OCI-LY3 (cell line): ENCODE measurements around the gene CTDP1.

ENCODE experiments used
- H2AFZ ChIP-seq: fragments of 200-600, 300-600 bp; shearing (Covaris generic); 2 replicates; pipeline ENCODE4 v1.6.0; 2014; ENCODE audit warnings: antibody characterized with exemption, low read depth, low read length
- H3K27ac ChIP-seq: fragments of 200-600, 300-600 bp; sonication (generic); 2 replicates; pipeline ENCODE4 v1.5.1; 2014; ENCODE audit warnings: mild to moderate bottlenecking, low read length, moderate library complexity, mixed read lengths
- H3K27me3 ChIP-seq: fragments of 200-600, 300-600 bp; sonication (generic); 2 replicates; pipeline ENCODE4 v1.6.1; 2014; ENCODE audit warnings: low read depth, low read length, mixed read lengths
- H3K36me3 ChIP-seq: fragments of 200-600, 300-600 bp; sonication (generic); replicated peaks from 2 replicates; pipeline ENCODE3; 2014; ENCODE audit warnings: low read depth, low read length, mixed read lengths
- H3K4me1 ChIP-seq: fragments of 300-600, 200-600 bp; sonication (generic); 2 replicates; pipeline ENCODE4 v1.6.1; 2014; ENCODE audit warnings: low read length, mixed read lengths
- H3K4me2 ChIP-seq: fragments of 200-600, 300-600 bp; sonication (generic); 2 replicates; pipeline ENCODE4 v1.6.1; 2014; ENCODE audit warnings: low read length, mixed read lengths
- H3K4me3 ChIP-seq: fragments of 300-600, 200-600 bp; sonication (generic); 2 replicates; pipeline ENCODE4 v1.5.1; 2014; ENCODE audit warnings: antibody characterized with exemption, mild to moderate bottlenecking, low read length, moderate library complexity
- H3K79me2 ChIP-seq: fragments of 300-600, 200-600 bp; shearing (Covaris generic); 2 replicates; pipeline ENCODE4 v1.6.1; 2014; ENCODE audit warnings: mild to moderate bottlenecking, low read length, mixed read lengths
- H3K9ac ChIP-seq: fragments of 300-600, 200-600 bp; shearing (Covaris generic); 2 replicates; pipeline ENCODE4 v1.6.0; 2014; ENCODE audit warnings: mild to moderate bottlenecking, low read length, moderate library complexity
- H3K9me3 ChIP-seq: fragments of 200-600, 300-600 bp; shearing (Covaris generic); 2 replicates; pipeline ENCODE4 v1.6.1; 2014; ENCODE audit warnings: low read length, mixed read lengths; ENCODE audit not compliant: insufficient read depth
- H4K20me1 ChIP-seq: fragments of 200-600, 300-600 bp; sonication (generic); 2 replicates; pipeline ENCODE4 v1.6.1; 2016; ENCODE audit warnings: low read length, mixed read lengths; ENCODE audit not compliant: insufficient read depth
- EZH2phosphoT487 ChIP-seq: fragments of 200-600 bp; shearing (Covaris generic); IDR thresholded peaks from 2 replicates; pipeline ENCODE4 v1.6.1; 2018; ENCODE audit warnings: antibody characterized with exemption, mixed run types, low read depth
- TF ChIP-seq, protein P1 (sequence below): fragments of 200-600, 300-600 bp; sonication (generic); IDR thresholded peaks from 2 replicates; pipeline ENCODE4 v1.5.1; 2014; ENCODE audit warnings: antibody characterized with exemption, low read length, low read depth

Gene CTDP1

GRCh38 chr18:79707671-79708070, 28.1 kb downstream of the CTDP1 start:
- Histone ChIP-seq H3K27ac (no peak overlapping the region), H3K4me2 (no peak overlapping the region), H3K9me3 (no peaks in the 10 kb centered on the region), H4K20me1 (peaks cover 10% of the 10 kb centered on the region), H3K4me1 (peaks cover 13% of the 10 kb centered on the region), H3K79me2 (peaks cover 16% of the 10 kb centered on the region), H3K9ac (no peak overlapping the region), H3K4me3 (no peak overlapping the region), H3K36me3 (peaks cover 63% of the 10 kb centered on the region), H3K27me3 (no peaks in the 10 kb centered on the region), H2AFZ (no peak overlapping the region)
- no peak for TF ChIP-seq EZH2phosphoT487
- TF ChIP-seq, protein P1, sequence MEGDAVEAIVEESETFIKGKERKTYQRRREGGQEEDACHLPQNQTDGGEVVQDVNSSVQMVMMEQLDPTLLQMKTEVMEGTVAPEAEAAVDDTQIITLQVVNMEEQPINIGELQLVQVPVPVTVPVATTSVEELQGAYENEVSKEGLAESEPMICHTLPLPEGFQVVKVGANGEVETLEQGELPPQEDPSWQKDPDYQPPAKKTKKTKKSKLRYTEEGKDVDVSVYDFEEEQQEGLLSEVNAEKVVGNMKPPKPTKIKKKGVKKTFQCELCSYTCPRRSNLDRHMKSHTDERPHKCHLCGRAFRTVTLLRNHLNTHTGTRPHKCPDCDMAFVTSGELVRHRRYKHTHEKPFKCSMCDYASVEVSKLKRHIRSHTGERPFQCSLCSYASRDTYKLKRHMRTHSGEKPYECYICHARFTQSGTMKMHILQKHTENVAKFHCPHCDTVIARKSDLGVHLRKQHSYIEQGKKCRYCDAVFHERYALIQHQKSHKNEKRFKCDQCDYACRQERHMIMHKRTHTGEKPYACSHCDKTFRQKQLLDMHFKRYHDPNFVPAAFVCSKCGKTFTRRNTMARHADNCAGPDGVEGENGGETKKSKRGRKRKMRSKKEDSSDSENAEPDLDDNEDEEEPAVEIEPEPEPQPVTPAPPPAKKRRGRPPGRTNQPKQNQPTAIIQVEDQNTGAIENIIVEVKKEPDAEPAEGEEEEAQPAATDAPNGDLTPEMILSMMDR = no peak

DNA sequence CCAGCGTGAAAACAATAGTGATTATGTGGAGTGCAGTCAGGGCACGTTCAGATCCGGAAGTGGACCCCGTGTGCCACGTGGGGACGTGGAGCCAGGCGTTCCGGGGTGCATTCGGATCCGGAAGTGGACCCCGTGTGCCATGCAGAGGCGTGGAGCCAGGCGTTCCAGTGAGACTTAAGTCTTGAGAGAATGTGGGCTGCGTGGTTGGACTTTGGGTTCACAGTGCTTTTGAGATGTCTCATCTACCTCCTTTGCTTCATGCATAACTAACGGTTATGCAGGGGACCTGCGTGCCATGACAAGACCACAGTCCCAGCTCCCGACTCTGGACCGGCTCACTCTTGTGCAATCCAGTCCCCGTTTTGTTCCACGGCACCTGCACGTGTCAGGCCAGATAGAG, 28.8 kb downstream of the CTDP1 start:
- Histone ChIP-seq H3K4me2 (no peak overlapping the region), H3K36me3 (peaks cover 63% of the 10 kb centered on the region)

DNA sequence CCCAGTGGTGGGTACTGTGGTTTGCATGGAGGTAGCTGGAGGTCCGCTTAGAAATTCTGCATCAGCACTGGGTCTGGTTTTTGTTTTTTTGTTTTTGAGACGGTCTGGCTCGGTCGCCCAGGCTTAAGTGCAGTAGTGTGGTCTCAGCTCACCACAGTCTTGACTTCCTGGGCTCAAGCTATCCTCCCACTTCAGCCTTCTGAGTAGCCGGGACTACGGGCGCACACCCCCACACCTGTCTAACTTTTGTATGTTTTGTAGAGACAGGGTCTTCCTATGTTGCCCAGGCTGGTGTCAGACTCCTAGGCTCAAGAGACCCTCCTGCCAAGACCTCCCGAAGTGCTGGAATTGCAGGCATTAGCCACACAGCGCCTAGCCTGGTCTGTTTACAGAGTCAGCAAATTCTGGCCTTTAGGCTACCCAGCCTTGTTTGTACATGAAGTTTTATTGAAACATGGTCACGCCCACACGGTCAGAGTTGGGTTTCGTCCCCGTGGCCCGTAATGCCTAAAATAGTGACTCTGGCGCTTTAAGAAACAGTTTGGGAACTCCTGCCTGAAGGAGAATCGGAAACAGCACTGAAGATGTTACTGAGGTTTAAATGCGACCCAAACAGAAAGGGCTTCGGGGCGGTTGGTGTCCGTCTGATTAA, 32.7 kb downstream of the CTDP1 start:
- peaks cover 6% of the 10 kb centered on the region for H4K20me1 ChIP-seq
- H3K9me3 ChIP-seq = no peaks in the 10 kb centered on the region
- H3K27ac ChIP-seq = no peak overlapping the region
- H3K9ac ChIP-seq = no peak overlapping the region
- H2AFZ ChIP-seq = no peak overlapping the region
- H3K36me3 ChIP-seq = peaks cover 57% of the 10 kb centered on the region
- H3K4me3 ChIP-seq = no peak overlapping the region
- H3K27me3 ChIP-seq = no peaks in the 10 kb centered on the region
- peaks cover 7% of the 10 kb centered on the region for H3K4me1 ChIP-seq
- TF ChIP-seq, protein P1 = no peak
- TF ChIP-seq EZH2phosphoT487 = no peak
- no peaks in the 10 kb centered on the region for H3K79me2 ChIP-seq
- no peak overlapping the region for H3K4me2 ChIP-seq

More for the DNA sequence above, 28.8 kb downstream of the CTDP1 start:
- no peak overlapping the region for H2AFZ ChIP-seq
- peaks cover 9% of the 10 kb centered on the region for H4K20me1 ChIP-seq
- H3K27me3 ChIP-seq = no peaks in the 10 kb centered on the region
- no peak for TF ChIP-seq EZH2phosphoT487
- TF ChIP-seq, protein P1 = no peak
- H3K27ac ChIP-seq = no peak overlapping the region
- peaks cover 11% of the 10 kb centered on the region for H3K79me2 ChIP-seq
- H3K9ac ChIP-seq = no peak overlapping the region
- H3K4me1 ChIP-seq = peaks cover 13% of the 10 kb centered on the region
- H3K4me3 ChIP-seq = no peak overlapping the region
- no peaks in the 10 kb centered on the region for H3K9me3 ChIP-seq

- Histone ChIP-seq H3K4me2 (no peak overlapping the region), H2AFZ (no peak overlapping the region), H3K27ac (no peak overlapping the region), H4K20me1 (no peaks in the 10 kb centered on the region), H3K4me1 (no peaks in the 10 kb centered on the region), H3K9me3 (no peaks in the 10 kb centered on the region), H3K79me2 (no peaks in the 10 kb centered on the region), H3K9ac (no peak overlapping the region), H3K4me3 (no peak overlapping the region), H3K27me3 (no peaks in the 10 kb centered on the region), H3K36me3 (peaks cover 53% of the 10 kb centered on the region)
- TF ChIP-seq, protein P1 = no peak
- no peak for TF ChIP-seq EZH2phosphoT487
Measured at GRCh38 chr18:79713341-79713740, 33.7 kb downstream of the CTDP1 start.
